Measurements from ENCODE around the gene EPHA3.
A peak's percentile ranks its signal among the peaks of the same experiment; 100 is the strongest.
"Not testable (repeated sequence)": the region's sequence is repeated elsewhere in the genome, so short reads cannot be mapped to it uniquely, and the experiment has no call there.

Gene EPHA3

DNA sequence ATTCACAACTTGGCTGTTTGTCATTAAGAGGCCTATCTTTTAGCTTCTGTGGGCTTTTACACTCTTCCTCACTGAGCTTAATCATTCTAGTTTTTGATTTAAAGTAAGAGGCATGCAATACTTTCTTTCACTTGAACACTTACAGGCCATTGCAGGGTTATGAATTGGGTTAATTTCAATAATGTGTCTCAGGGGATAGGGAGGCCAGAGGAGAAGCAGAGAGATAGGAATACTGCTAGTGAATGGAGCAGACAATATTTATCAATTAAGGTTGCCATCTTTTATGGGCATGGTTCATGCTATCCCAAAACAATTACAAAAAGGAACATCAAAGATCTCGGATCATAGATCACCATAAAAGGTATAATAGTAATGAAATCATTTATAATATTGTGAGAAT, 189.8 kb downstream of the EPHA3 start:
- DNase-seq: no peak

DNA sequence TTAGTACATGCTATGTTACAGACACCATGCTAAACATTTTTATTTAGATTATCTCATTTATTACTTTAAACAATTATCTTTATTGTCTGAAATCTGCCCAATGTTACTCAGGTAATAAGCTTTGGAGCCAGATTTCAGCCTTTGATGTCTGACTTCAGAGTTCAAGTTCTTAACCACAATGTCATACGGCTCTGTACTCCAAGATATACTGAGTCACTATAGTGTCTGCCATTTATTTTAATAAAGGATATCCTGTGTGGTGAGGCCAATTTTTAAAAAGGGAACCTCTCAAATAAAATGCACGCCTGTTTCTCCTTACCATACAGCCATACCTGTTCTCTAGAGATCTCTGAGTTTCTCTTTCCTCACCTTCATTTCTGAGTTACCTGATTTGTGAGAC, 193.1 kb downstream of the EPHA3 start:
- no peak for DNase-seq

DNA sequence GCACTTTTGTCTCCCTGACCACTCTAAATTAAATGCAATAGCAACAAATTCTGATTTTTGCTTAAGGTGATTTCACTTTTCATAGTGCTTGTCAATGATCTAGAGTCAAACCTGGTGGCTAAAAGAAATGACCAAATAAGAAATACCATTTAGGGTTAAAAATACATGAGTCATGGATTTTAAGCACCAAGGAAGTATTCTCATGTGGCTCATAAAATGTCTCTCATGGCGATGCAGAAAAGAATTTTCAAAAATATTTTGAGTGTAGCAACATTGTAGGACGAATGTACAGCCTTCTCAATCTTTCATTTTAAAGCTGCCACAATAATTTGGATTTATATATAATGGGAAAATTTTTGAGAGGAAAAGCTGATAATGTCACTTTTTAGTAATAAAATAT, 193.6 kb downstream of the EPHA3 start:
- DNase-seq: no peak

- DNase-seq: no peak
These were observed 196.3 kb downstream of the EPHA3 start for GRCh38 chr3:89303701-89304100.

- DNase-seq: no peak
These were observed 199.1 kb downstream of the EPHA3 start for GRCh38 chr3:89306540-89306939.

GRCh38 chr3:89311581-89311980, 204.2 kb downstream of the EPHA3 start:
- DNase-seq: no peak

DNA sequence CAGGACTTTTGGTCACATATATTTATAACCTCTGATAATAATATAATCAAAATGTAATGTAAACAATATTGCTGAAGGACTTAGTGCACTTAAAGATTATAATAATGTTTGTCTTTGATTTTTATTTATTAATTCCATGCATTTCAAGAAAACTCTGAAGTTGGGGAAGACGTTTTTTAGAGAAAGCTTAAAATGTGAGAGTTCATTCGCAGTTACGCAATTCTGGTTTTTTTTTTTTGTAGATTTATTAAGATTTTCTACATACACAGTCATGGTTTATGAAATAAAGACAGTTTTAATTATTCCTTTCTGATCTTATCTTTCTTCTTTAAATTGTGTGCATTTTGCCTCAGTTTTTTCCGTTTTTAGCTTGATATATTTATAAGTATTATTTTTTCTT, 204.7 kb downstream of the EPHA3 start:
- no peak for DNase-seq

- DNase-seq: peak in 1 of 2 experiments; percentile 0
These were observed 207.2 kb downstream of the EPHA3 start for GRCh38 chr3:89314454-89315098.

DNA sequence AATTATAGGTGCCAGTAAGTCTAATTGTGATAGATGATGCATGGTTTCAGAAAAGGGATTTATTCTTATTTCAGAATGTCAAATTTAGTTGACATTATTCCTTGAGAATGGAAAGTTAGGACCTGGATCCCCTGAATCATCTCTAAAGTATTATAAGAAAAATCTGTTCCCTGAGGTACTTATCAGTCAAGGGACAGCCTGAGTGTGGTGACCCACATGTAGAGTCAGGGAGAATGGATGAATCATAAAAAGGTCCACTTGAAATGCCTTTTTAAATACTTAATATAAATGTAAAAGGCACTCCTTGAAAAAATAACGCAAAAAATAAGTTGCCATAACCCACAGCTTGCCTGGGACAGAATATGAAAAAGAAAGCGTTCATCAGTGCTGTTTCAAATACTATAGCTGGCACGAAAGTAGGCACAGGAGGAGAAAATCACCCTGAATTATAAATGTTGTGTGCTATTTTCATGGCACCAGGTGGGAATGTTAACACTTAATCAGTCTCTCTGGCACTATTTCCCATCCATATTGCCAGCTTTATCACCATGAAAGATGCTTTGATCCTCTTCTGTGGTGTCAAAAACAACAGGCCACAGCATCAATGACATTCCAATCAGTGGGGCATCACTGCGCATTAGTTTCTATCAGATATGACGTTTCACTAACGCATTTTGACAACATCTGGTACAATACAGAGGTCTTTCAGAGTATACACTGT, 208.5 kb downstream of the EPHA3 start:
- no peak for DNase-seq

DNA sequence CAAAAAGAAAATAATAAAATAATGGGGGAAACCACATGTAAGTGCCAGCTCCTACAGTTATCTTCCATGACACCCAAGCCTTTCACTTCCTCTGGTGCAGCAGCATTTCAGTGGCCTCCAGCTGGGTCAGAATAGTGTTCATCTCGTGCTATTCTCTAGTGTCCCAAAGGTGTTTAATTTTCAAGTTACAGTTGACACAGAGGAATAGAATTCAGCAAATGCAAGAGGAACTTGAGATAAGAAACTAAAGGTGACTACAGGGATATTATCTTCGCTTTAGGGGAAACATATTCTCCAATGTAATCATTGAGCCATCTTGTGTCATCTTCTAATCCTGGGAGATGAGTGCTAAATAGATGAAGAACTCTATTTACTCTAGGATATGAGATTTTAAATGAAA, 212.8 kb downstream of the EPHA3 start:
- DNase-seq: no peak

- DNase-seq: no peak
These were observed 219.6 kb downstream of the EPHA3 start for GRCh38 chr3:89326997-89327396.

GRCh38 chr3:89332386-89332785, 225.0 kb downstream of the EPHA3 start:
- no peak for DNase-seq

GRCh38 chr3:89332793-89333192, 225.4 kb downstream of the EPHA3 start:
- no peak for DNase-seq

- DNase-seq: no peak
These were observed 228.3 kb downstream of the EPHA3 start for GRCh38 chr3:89335693-89336092.

DNA sequence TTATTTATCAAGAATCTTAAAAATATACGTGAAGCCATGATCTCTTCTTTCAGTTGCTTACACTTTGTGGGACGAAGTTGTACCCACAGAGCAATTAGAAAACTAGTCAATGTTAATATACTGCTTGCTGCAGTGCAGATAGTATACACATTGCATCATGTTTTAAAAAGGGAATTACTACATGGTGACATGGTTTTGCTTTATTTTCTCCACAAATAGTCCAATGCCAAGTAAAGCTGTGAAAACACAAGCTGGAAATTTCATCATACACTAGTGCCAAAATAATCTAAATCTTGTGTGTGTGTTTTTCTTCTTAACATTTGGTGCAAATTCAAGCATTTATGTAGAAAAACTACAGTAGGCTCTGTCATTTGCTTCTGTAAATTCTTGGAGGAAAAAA, 233.0 kb downstream of the EPHA3 start:
- no peak for DNase-seq

DNA sequence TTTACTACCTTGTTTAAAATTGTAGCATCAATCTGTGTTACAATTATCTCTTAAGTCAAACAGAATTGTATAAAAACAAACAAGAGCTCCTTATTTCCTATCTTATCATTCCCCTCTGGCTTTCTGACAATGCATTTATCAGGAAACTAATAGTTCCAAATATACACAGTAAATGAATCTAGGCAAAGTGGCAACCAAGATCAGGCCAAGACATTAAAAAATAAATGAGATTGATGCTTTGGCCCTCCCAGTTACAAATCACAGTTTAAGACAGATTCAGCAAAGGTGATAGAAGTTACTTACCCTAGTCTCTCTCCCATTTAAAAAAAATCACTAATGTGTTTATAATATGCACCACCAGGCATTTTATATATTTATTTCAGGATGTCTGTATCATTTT, 236.7 kb downstream of the EPHA3 start:
- no peak for DNase-seq

DNA sequence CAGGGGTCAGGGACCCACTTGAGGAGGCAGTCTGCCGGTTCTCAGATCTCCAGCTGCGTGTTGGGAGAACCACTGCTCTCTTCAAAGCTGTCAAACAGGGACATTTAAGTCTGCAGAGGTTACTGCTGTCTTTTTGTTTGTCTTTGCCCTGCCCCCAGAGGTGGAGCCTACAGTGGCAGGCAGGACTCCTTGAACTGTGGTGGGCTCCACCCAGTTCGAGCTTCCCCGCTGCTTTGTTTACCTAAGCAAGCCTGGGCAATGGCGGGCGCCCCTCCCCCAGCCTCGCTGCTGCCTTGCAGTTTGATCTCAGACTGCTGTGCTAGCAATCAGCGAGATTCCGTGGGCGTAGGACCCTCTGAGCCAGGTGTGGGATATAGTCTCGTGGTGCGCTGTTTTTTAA, 243.5 kb downstream of the EPHA3 start:
- DNase-seq: not testable (repeated sequence)

DNA sequence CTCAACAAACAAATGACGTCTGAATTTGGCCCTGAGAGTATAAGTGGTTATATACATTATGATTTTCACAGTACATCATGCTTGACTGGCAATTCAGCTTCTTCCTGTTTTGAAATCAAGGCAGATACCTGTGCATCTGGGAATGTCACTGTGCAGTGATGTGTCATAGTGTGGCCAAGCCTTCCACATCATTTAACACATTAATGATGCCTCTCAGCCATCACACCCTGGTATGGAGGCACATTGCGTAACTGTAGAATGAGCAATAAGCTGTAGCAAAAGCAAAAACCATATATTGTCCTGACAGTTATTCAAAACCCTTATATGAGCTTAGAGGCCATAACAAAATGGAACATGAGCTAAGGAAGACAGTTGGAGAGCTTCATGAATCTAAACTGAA, 246.0 kb downstream of the EPHA3 start:
- no peak for DNase-seq

GRCh38 chr3:89358281-89358680, 250.9 kb downstream of the EPHA3 start:
- DNase-seq: no peak

DNA sequence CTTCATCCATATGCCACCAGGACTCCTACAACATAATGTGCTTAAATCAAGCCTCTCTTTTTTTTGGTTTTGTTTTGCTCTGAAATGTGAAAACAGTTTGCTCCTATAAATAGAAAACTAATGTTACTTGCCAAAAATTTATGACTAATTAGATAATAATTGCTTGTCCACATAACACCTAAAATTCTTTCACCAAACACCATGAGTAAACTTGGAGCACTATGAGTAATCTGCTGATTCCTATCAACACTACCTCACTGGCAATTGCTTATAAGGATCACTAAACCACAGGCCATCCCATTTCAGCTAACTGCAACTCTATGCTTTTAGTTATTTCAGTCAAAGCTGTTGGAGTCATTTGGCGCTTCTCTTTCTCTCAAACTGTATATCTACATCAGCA, 252.7 kb downstream of the EPHA3 start:
- no peak for DNase-seq

- DNase-seq: no peak
These were observed 255.1 kb downstream of the EPHA3 start for GRCh38 chr3:89362496-89362895.

- DNase-seq: no peak
These were observed 255.8 kb downstream of the EPHA3 start for GRCh38 chr3:89363171-89363570.

- DNase-seq: no peak
These were observed 256.9 kb downstream of the EPHA3 start for GRCh38 chr3:89364314-89364713.

DNA sequence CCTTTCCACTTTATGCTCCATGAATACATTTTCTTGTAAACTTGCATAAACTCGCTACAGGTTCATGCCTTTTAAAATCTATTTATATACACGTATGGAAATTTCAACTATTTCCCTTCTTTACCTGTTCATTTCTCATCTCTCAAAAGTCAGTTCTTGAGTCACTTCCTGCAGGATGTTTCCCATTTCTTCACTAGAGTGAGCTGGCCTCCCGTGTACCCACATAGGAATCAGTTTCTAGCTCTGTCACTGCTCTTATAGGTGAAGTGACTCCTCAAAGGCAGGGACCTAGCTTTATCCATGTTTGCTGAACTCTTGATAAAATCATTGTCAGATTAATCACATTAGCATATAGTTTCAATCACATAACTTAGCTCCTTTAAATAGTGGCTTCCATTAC, 259.7 kb downstream of the EPHA3 start:
- DNase-seq: no peak

DNA sequence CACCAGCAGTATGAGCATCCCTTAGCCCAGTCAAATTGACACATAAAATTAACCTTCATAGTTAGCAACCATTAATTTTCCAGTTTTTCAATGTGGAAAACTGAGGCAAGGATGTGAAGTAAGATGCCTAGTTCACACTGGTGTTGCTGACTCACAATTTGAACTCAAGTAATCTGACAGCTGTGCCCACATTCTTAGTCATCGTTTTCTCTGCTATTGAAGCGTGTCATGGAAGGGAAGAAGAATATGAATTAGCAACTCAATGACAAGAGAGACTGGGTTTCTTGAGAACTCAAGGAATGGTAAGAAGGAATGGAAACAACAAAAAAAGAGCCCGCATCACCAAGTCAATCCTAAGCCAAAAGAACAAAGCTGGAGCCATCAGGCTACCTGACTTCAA, 261.4 kb downstream of the EPHA3 start:
- no peak for DNase-seq
